ENCODE measurements around the gene TFPI.

- TF ChIP-seq POLR2A (IDR thresholded peaks at IDR 0.05; ENCODE audit: low read length) (no peak), GATA1 (IDR thresholded peaks at IDR 0.05; ENCODE audit: low read depth, low read length) (no peak)
Observed at GRCh38 chr2:187424146-187424545, 130.1 kb downstream of the TFPI start.

Data from erythroblast (primary cell).